ENCODE measurements around the gene SLC25A23. TPM values are rescaled to one million over a fixed set of nuclear protein-coding genes. Genes with fewer than 3 reads are reported as not detected.

The SLC25A23 gene
- total and polyA plus RNA-seq, 11 donors = 64.4 to 208 (median 114) TPM

GRCh38 chr19:6475321-6476108, 15.9 kb upstream of the SLC25A23 start:
- intact Hi-C loops (cut with DNase I) = no loop called here
- peaks cover 0 to 26% (median 0%) of the 10 kb centered on the region in 9 donors for H3K36me3 ChIP-seq
- no peak overlapping the region for H3K4me3 ChIP-seq
- TF ChIP-seq POLR2A (IDR thresholded peaks at IDR 0.05) = no peak
- TF ChIP-seq, protein P1, sequence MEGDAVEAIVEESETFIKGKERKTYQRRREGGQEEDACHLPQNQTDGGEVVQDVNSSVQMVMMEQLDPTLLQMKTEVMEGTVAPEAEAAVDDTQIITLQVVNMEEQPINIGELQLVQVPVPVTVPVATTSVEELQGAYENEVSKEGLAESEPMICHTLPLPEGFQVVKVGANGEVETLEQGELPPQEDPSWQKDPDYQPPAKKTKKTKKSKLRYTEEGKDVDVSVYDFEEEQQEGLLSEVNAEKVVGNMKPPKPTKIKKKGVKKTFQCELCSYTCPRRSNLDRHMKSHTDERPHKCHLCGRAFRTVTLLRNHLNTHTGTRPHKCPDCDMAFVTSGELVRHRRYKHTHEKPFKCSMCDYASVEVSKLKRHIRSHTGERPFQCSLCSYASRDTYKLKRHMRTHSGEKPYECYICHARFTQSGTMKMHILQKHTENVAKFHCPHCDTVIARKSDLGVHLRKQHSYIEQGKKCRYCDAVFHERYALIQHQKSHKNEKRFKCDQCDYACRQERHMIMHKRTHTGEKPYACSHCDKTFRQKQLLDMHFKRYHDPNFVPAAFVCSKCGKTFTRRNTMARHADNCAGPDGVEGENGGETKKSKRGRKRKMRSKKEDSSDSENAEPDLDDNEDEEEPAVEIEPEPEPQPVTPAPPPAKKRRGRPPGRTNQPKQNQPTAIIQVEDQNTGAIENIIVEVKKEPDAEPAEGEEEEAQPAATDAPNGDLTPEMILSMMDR (IDR thresholded peaks at IDR 0.05) = no peak
- H3K9me3 ChIP-seq = no peaks in the 10 kb centered on the region
- no peak overlapping the region for H3K27ac ChIP-seq
- ATAC-seq (peak in 1 of 4 donors; percentile 29), DNase-seq (no peak)
- peaks cover 18 to 49% (median 27%) of the 10 kb centered on the region in 9 donors for H3K27me3 ChIP-seq
- WGBS, 4 donors = 10 to 24% (median 17%) methylated on average over 38 to 52 of the region's 52 CpGs
- peaks cover 0 to 18% (median 3%) of the 10 kb centered on the region in 12 donors for H3K4me1 ChIP-seq

GRCh38 chr19:6473647-6474046, 14.1 kb upstream of the SLC25A23 start:
- Histone ChIP-seq H3K9me3 (no peaks in the 10 kb centered on the region), H3K4me1 (peaks cover 0 to 18% (median 3%) of the 10 kb centered on the region in 12 donors), H3K4me3 (no peak overlapping the region), H3K27ac (no peak overlapping the region), H3K27me3 (peaks cover 15 to 38% (median 27%) of the 10 kb centered on the region in 9 donors), H3K36me3 (peaks cover 0 to 26% (median 0%) of the 10 kb centered on the region in 9 donors)
- no peak for TF ChIP-seq POLR2A (IDR thresholded peaks at IDR 0.05)
- TF ChIP-seq, protein P1 (IDR thresholded peaks at IDR 0.05) = no peak
- 61 to 80% (median 65%) methylated on average over 9 of the region's 9 CpGs for WGBS, 4 donors
- no peak for ATAC-seq
- intact Hi-C loops (cut with DNase I) = no loop called here
- no peak for DNase-seq

GRCh38 chr19:6472713-6473112, 13.1 kb upstream of the SLC25A23 start:
- 42 to 74% (median 70%) methylated on average over 2 to 4 of the region's 4 CpGs for WGBS, 4 donors
- intact Hi-C loops (cut with DNase I) = no loop called here

DNA sequence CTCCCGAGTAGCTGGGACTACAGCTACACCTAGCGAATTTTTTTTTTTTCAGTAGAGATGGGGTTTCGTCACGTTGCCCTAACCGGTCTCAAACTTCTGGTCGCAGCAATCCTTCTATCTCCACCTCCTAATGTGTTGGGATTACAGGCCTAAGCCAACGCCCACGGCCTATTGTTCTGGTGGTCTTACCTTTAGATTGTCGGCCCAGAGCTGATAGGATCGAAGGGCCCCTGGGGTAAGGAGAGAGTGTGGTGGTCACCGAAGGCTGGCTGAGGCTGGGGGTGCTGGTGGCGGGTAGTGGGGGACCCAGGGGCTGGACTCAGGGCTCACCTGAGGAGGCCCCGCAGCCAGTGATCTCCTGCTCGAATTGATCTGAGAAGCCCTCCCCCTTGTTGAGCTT, 11.5 kb upstream of the SLC25A23 start:
- Histone ChIP-seq H3K27ac (no peak overlapping the region), H3K27me3 (peaks cover 10 to 29% (median 14%) of the 10 kb centered on the region in 9 donors), H3K36me3 (peaks cover 0 to 16% (median 0%) of the 10 kb centered on the region in 9 donors), H3K4me1 (peaks cover 0 to 8% (median 0%) of the 10 kb centered on the region in 12 donors), H3K9me3 (no peaks in the 10 kb centered on the region), H3K4me3 (no peak overlapping the region)
- TF ChIP-seq POLR2A (IDR thresholded peaks at IDR 0.05) = no peak
- TF ChIP-seq, protein P1 (IDR thresholded peaks at IDR 0.05) = no peak
- no peak for ATAC-seq
- DNase-seq = no peak
- intact Hi-C loops (cut with DNase I) = no loop called here
- WGBS, 4 donors = 75 to 87% (median 82%) methylated on average over 14 of the region's 14 CpGs

More at GRCh38 chr19:6472713-6473112, 13.1 kb upstream of the SLC25A23 start:
- H3K4me3 ChIP-seq = no peak overlapping the region
- ATAC-seq (no peak), DNase-seq (no peak)
- H3K9me3 ChIP-seq = no peaks in the 10 kb centered on the region
- H3K4me1 ChIP-seq = peaks cover 0 to 18% (median 3%) of the 10 kb centered on the region in 12 donors
- H3K27me3 ChIP-seq = peaks cover 15 to 35% (median 26%) of the 10 kb centered on the region in 9 donors
- peaks cover 0 to 26% (median 0%) of the 10 kb centered on the region in 9 donors for H3K36me3 ChIP-seq
- H3K27ac ChIP-seq = no peak overlapping the region
- TF ChIP-seq, protein P1 (IDR thresholded peaks at IDR 0.05) = no peak
- no peak for TF ChIP-seq POLR2A (IDR thresholded peaks at IDR 0.05)

Data from heart left ventricle (tissue), 16 donors.